Measurements from ENCODE around the gene PGGT1B. TPM values are rescaled to one million over a fixed set of nuclear protein-coding genes. Genes with fewer than 3 reads are reported as not detected.

Gene PGGT1B
- total RNA-seq, 1 experiment from 2014 or later = 37.7 TPM

- peak overlapping the region; percentile 62 to 78 for H3K4me3 ChIP-seq (ENCODE audit: low read depth in 2 of 2, low read length in 2 of 2)
- H3K27me3 ChIP-seq (ENCODE audit: control insufficient read depth, insufficient read depth, low read length) = no peaks in the 10 kb centered on the region
- DNase-seq (ENCODE audit: low read depth, low spot score) (no peak), ATAC-seq (peak; percentile 56)
- TF ChIP-seq REST (IDR thresholded peaks at IDR 0.05; ENCODE audit: insufficient read depth in 1 of 2, low read depth in 2 of 2, low read length in 1 of 2) (no peak), POLR2AphosphoS5 (IDR thresholded peaks at IDR 0.05; ENCODE audit: low read depth, low read length) (no peak), TCF7L2 (IDR thresholded peaks at IDR 0.05; ENCODE audit: low read depth, low read length) (no peak), CTCF (IDR thresholded peaks at IDR 0.05) (no peak), SIN3A (IDR thresholded peaks at IDR 0.05; ENCODE audit: borderline replicate concordance, insufficient read depth, low read depth, low read length) (no peak)
- peaks cover 20% of the 10 kb centered on the region for H3K4me1 ChIP-seq (ENCODE audit: control insufficient read depth, insufficient read depth, low read length)
- intact Hi-C loops (cut with micrococcal nuclease; ENCODE audit: unreplicated experiment) = no loop called here
- in situ Hi-C loops (cut with HindIII; ENCODE audit: low pct_unique_long_range_greater_than_20kb, low sequenced_read_pairs) = no loop called here
- H3K36me3 ChIP-seq (ENCODE audit: control insufficient read depth, insufficient read depth, low read length) = no peaks in the 10 kb centered on the region; the same call in 1 of the 2 replicates
- ChIA-PET CTCF (no interaction called here), POLR2A (interaction anchor here (0.6 kb wide), 2 partner anchors 1013 to 1162 kb away, joined by 3 to 5 read pairs; no protein-coding TSS in a partner anchor)
- no TSS peak for BruUV-seq (replicated peaks)
- H3K9me3 ChIP-seq (ENCODE audit: control insufficient read depth, insufficient read depth, low read depth, low read length) = no peaks in the 10 kb centered on the region; the same call in 1 of the 2 replicates
- H3K27ac ChIP-seq (ENCODE audit: low read length) = peak overlapping the region; percentile 95
Measured at GRCh38 chr5:115262011-115262320, 711 bp downstream of the PGGT1B start.

- DNase-seq (ENCODE audit: low read depth, low spot score) (no peak), ATAC-seq (no peak)
- Histone ChIP-seq H3K9me3 (ENCODE audit: control insufficient read depth, insufficient read depth, low read depth, low read length) (no peaks in the 10 kb centered on the region; the same call in 1 of the 2 replicates), H3K27me3 (ENCODE audit: control insufficient read depth, insufficient read depth, low read length) (no peaks in the 10 kb centered on the region), H3K4me3 (ENCODE audit: low read depth in 2 of 2, low read length in 2 of 2) (no peak overlapping the region), H3K36me3 (ENCODE audit: control insufficient read depth, insufficient read depth, low read length) (no peaks in the 10 kb centered on the region; the same call in 1 of the 2 replicates), H3K4me1 (ENCODE audit: control insufficient read depth, insufficient read depth, low read length) (peaks cover 20% of the 10 kb centered on the region), H3K27ac (ENCODE audit: low read length) (no peak overlapping the region)
- CTCF ChIA-PET = no interaction called here
- TF ChIP-seq TCF7L2 (IDR thresholded peaks at IDR 0.05; ENCODE audit: low read depth, low read length) (no peak), CTCF (IDR thresholded peaks at IDR 0.05) (no peak), SIN3A (IDR thresholded peaks at IDR 0.05; ENCODE audit: borderline replicate concordance, insufficient read depth, low read depth, low read length) (no peak), REST (IDR thresholded peaks at IDR 0.05; ENCODE audit: insufficient read depth in 1 of 2, low read depth in 2 of 2, low read length in 1 of 2) (no peak), POLR2AphosphoS5 (IDR thresholded peaks at IDR 0.05; ENCODE audit: low read depth, low read length) (no peak)
- POLR2A ChIA-PET = interaction anchor here (0.7 kb wide), 1 partner anchor 86 kb away, joined by 13 read pairs; no protein-coding TSS in a partner anchor
- intact Hi-C loops (cut with micrococcal nuclease; ENCODE audit: unreplicated experiment) = no loop called here
- in situ Hi-C loops (cut with HindIII; ENCODE audit: low pct_unique_long_range_greater_than_20kb, low sequenced_read_pairs) = no loop called here
- BruUV-seq (replicated peaks) = no TSS peak
Measured at GRCh38 chr5:115260248-115260647, 2.4 kb downstream of the PGGT1B start.

Measured in Panc1 (cell line).